Measurements from ENCODE around the gene TP53I11. TPM values are rescaled to one million over a fixed set of nuclear protein-coding genes. Genes with fewer than 3 reads are reported as not detected.

TP53I11 gene
- total RNA-seq, 4 donors from 2014 or later: 42.4 to 128 (median 47.2) TPM

GRCh38 chr11:44988981-44989635 lies 38.4 kb upstream of the TP53I11 start:
- no peak overlapping the region for H3K4me3 ChIP-seq (ENCODE audit: low read depth, poor library complexity, severe bottlenecking)
- peak in 1 of 2 donors; percentile 69 for DNase-seq (ENCODE audit: low spot score in 2 of 2)
- intact Hi-C loops (cut with DNase I; ENCODE audit: low total_unique reads): no loop called here
- TF ChIP-seq CTCF (IDR thresholded peaks at IDR 0.05) (no peak), POLR2A (IDR thresholded peaks at IDR 0.05) (no peak)
- WGBS, 2 donors: 86 to 89% methylated on average over 5 of the region's 5 CpGs

GRCh38 chr11:44988111-44988510 lies 37.4 kb upstream of the TP53I11 start:
- H3K4me3 ChIP-seq (ENCODE audit: low read depth, poor library complexity, severe bottlenecking): no peak overlapping the region
- intact Hi-C loops (cut with DNase I; ENCODE audit: low total_unique reads): no loop called here
- 82 to 93% methylated on average over 2 of the region's 2 CpGs for WGBS, 2 donors
- peak in 1 of 2 donors; percentile 50 for DNase-seq (ENCODE audit: low spot score in 2 of 2)
- TF ChIP-seq CTCF (IDR thresholded peaks at IDR 0.05): no peak
- no peak for TF ChIP-seq POLR2A (IDR thresholded peaks at IDR 0.05)

GRCh38 chr11:44987506-44987905 lies 36.8 kb upstream of the TP53I11 start:
- H3K4me3 ChIP-seq (ENCODE audit: low read depth, poor library complexity, severe bottlenecking): no peak overlapping the region
- peak in 1 of 2 donors; percentile 68 for DNase-seq (ENCODE audit: low spot score in 2 of 2)
- TF ChIP-seq CTCF (IDR thresholded peaks at IDR 0.05) (no peak), POLR2A (IDR thresholded peaks at IDR 0.05) (no peak)
- WGBS, 2 donors: 50 to 62% methylated on average over 10 of the region's 10 CpGs
- intact Hi-C loops (cut with DNase I; ENCODE audit: low total_unique reads): no loop called here

GRCh38 chr11:44986315-44986714 lies 35.6 kb upstream of the TP53I11 start:
- WGBS, 2 donors: 92 to 97% methylated on average over 3 of the region's 3 CpGs
- TF ChIP-seq POLR2A (IDR thresholded peaks at IDR 0.05) (no peak), CTCF (IDR thresholded peaks at IDR 0.05) (no peak)
- DNase-seq (ENCODE audit: low spot score in 2 of 2): peak in 1 of 2 donors; percentile 37
- intact Hi-C loops (cut with DNase I; ENCODE audit: low total_unique reads): no loop called here
- no peak overlapping the region for H3K4me3 ChIP-seq (ENCODE audit: low read depth, poor library complexity, severe bottlenecking)

GRCh38 chr11:44985721-44986120 lies 35.0 kb upstream of the TP53I11 start:
- intact Hi-C loops (cut with DNase I; ENCODE audit: low total_unique reads): no loop called here
- no peak overlapping the region for H3K4me3 ChIP-seq (ENCODE audit: low read depth, poor library complexity, severe bottlenecking)
- peak in 1 of 2 donors; percentile 60 for DNase-seq (ENCODE audit: low spot score in 2 of 2)
- TF ChIP-seq CTCF (IDR thresholded peaks at IDR 0.05): no peak
- no peak for TF ChIP-seq POLR2A (IDR thresholded peaks at IDR 0.05)
- WGBS, 2 donors: 92 to 95% methylated on average over 6 of the region's 6 CpGs

- WGBS, 2 donors: 53% methylated on average over 7 of the region's 7 CpGs
- no peak overlapping the region for H3K4me3 ChIP-seq (ENCODE audit: low read depth, poor library complexity, severe bottlenecking)
- TF ChIP-seq CTCF (IDR thresholded peaks at IDR 0.05) (no peak), POLR2A (IDR thresholded peaks at IDR 0.05) (no peak)
- intact Hi-C loops (cut with DNase I; ENCODE audit: low total_unique reads): no loop called here
- DNase-seq (ENCODE audit: low spot score in 2 of 2): peak in 1 of 2 donors; percentile 76
These were observed 33.1 kb upstream of the TP53I11 start for GRCh38 chr11:44983786-44984185.

All from lower leg skin (tissue), 4 donors.